Caki2 (cell line): ENCODE results near the gene DLGAP4. TPM values are rescaled to one million over a fixed set of nuclear protein-coding genes. Genes with fewer than 3 reads are reported as not detected.

Experiments used
- DNase-seq: peaks from one replicate; pipeline ENCODE4 v3.0.0-alpha.2; 2015; ENCODE audit warnings: low read depth
- in situ Hi-C: cut with HindIII; loops from 2 replicates; pipeline ENCODE4 v1.10.0; 2016; ENCODE audit warnings: low sequenced_read_pairs, low pct_unique_long_range_greater_than_20kb, mixed read lengths
- total RNA-seq: library from RNA; depleted of rRNA; stranded (reverse); fragments of >200 nt; shearing (Covaris generic); gene quantifications from 2 replicates; pipeline ENCODE4 v1.2.3, GENCODE V29; 2014; ENCODE audit warnings: low replicate concordance

Gene DLGAP4
- total RNA-seq, 1 experiment from 2014 or later, result 9.0 TPM

GRCh38 chr20:36273414-36274180 is 32.5 kb upstream of the DLGAP4 start:
- no peak for DNase-seq
- in situ Hi-C loops, result no loop called here

DNA sequence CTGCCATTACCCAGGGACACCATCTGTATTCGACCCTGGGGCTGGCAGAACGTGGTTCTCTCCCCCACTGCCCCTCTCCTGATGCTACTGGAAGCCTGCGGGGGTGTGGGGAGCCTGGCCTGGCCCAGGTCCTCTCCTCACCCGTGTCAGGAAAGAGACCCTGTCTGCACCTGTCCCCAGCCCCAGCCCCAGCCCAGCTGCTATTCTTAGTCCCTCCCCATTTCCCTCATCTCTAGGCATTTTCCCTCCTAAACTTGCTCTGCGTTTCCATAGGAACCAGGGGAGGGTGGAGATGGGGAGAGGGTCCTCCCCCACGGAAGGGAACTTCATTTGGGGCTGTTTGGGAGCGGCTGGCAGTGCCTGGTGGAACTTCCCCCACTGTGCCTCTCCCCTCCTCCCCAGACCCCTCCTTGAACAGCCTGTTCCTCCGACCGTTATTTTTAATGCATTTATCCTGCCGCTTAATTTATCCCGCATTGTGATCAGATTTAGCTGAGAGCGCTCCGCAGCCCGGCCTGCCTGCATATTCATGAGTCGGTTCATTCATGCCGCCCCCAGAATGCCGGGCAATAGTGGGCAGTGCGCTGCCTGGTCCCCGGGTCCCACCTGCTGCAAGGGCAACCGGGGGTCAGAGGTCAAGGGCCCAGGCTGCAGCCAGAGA is 31.8 kb upstream of the DLGAP4 start:
- DNase-seq, result no peak
- in situ Hi-C loops, result no loop called here

- DNase-seq, result no peak
- in situ Hi-C loops, result no loop called here
These were observed 31.1 kb upstream of the DLGAP4 start for GRCh38 chr20:36275011-36275410.

DNA sequence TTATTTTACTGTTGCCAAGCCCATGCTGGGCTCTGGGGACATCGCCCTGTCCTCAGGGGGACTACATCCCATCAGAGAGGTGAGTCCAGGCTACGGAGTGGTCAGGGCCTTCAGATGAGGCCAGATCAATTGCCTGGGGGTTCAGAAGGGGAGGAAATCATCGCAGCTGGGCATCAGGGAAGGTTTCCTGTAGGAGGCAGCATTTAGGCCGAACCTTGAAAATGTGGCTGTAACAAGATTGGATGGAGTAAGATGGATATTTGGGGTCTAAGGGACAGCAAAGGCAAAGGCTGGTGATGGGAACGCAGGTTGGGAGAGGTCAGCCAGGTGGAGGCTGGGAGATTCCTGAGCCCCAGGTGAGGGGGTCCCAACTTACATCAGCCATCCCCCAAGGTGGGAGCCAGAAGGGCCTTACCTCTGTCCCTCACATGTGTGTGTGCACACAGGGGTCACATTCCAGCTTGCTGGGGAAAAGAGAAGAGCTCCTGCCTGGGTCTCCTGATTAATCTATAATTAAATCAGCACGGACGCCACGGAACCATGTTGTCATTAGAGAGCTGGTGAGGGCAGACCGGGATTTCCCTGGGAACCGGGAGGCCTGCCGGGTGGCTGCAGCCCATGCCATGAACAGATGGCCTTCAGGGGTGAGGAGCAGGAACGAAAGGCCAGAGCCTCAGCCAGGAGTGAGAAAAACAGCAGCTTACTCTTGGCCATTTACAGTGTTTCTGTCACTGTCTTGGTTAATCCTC is 30.5 kb upstream of the DLGAP4 start:
- DNase-seq, result no peak
- in situ Hi-C loops, result no loop called here

GRCh38 chr20:36277546-36277945 is 28.6 kb upstream of the DLGAP4 start:
- in situ Hi-C loops, result no loop called here

GRCh38 chr20:36279362-36279761 is 26.8 kb upstream of the DLGAP4 start:
- no peak for DNase-seq
- in situ Hi-C loops, result no loop called here

More at GRCh38 chr20:36277546-36277945, 28.6 kb upstream of the DLGAP4 start:
- DNase-seq, result no peak

GRCh38 chr20:36279776-36280175 is 26.4 kb upstream of the DLGAP4 start:
- in situ Hi-C loops, result no loop called here
- no peak for DNase-seq

- in situ Hi-C loops, result no loop called here
- no peak for DNase-seq
These were observed 24.3 kb upstream of the DLGAP4 start for GRCh38 chr20:36281785-36282380.

- DNase-seq, result no peak
- in situ Hi-C loops, result no loop called here
These were observed 21.4 kb upstream of the DLGAP4 start for GRCh38 chr20:36284751-36285150.

DNA sequence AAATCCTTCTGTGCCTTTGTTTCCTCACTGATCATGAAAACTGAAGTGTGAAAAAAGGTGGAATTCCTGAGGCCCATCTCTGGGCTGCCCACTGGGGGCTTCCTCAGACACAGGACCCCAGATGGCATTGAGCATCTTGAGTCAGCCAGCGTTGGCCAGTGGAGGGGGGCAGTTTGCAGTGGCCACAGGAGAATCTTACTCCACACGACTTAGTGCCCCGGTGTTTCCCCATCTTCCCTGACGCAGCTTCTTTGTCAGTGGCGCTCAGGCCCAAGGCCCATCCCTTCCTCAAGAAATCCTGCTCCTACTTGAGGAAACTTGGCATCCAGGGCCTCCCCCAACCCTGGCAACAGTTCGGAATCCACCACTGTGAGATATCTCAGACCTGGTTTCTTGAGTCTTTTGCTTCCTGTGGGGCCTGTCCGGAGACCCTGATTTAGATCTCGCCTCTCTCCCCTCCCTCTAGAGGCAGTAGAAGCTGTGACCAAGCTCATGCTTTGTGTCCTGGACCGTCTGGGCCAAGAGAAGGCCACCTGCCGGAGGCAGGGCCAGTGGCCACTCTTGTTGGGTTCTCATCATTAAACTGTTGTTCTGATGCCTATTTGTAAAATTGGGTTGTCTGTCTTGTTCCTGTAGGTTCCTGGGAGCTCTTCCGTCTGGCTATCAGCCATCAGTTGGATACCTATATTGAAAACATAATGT is 20.2 kb upstream of the DLGAP4 start:
- in situ Hi-C loops, result no loop called here
- DNase-seq, result no peak

GRCh38 chr20:36297656-36298055 is 8.5 kb upstream of the DLGAP4 start:
- DNase-seq, result no peak
- in situ Hi-C loops, result no loop called here

DNA sequence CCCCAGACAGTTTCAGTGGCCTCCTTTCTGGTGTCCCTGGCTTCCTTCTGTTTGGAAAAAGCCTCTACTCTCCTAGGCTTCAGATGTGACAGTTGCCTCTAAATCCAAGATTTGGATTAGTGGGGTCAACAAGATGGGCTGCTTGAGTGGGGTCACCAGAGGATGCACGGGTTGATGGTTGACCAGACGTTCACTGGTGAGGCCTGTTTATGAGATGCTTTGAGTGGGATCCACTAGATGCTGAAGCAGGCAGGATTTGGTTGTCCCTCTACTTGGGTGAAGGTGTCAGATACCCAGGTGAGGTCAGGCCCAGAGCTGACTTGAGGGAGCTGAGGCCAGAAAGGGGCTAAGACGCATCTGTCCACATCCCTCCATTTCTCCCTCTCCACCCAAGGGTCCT is 8.1 kb upstream of the DLGAP4 start:
- DNase-seq, result no peak
- in situ Hi-C loops, result no loop called here

- in situ Hi-C loops, result no loop called here
- no peak for DNase-seq
These were observed 7.3 kb upstream of the DLGAP4 start for GRCh38 chr20:36298795-36299339.

- in situ Hi-C loops, result no loop called here
- DNase-seq, result no peak
These were observed 6.7 kb upstream of the DLGAP4 start for GRCh38 chr20:36299459-36299858.

GRCh38 chr20:36301359-36302119 is 4.6 kb upstream of the DLGAP4 start:
- no peak for DNase-seq
- in situ Hi-C loops, result no loop called here

- in situ Hi-C loops, result no loop called here
- no peak for DNase-seq
These were observed 3.0 kb upstream of the DLGAP4 start for GRCh38 chr20:36303020-36303595.

DNA sequence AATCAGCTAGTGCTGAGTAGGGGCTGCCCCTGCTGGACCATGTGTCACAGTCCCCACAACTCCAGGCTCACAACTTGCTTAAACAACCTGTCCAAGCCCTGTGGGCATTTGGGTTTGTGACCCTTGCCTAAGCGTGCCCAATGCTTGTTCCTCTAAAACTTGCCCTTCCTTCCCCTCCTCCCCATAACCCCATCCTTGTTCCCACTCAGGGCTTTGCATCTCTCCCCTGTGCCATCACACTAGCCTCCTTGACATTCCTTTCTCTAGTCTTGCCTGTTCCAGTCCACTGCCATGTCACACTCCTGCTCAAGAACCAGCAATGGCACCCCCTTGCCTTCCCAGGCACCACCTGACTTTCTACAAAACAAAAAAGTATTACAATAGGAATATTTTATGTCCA is 2.3 kb upstream of the DLGAP4 start:
- DNase-seq, result no peak
- in situ Hi-C loops, result no loop called here
